HG02981 (cell line): ENCODE measurements around the gene PLSCR2.
"Not testable (repeated sequence)": the region's sequence is repeated elsewhere in the genome, so short reads cannot be mapped to it uniquely, and the experiment has no call there.

Experiments
- ATAC-seq: cut with Tn5 transposase; IDR thresholded peaks from one replicate; pipeline ENCODE4 v1.9.1; 2021; ENCODE audit warnings: mild to moderate bottlenecking, moderate library complexity; ENCODE audit not compliant: unreplicated experiment

The PLSCR2 gene, protein sequence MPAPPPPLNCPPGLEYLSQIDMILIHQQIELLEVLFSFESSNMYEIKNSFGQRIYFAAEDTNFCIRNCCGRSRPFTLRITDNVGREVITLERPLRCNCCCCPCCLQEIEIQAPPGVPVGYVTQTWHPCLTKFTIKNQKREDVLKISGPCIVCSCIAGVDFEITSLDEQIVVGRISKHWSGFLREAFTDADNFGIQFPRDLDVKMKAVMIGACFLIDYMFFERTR

DNA sequence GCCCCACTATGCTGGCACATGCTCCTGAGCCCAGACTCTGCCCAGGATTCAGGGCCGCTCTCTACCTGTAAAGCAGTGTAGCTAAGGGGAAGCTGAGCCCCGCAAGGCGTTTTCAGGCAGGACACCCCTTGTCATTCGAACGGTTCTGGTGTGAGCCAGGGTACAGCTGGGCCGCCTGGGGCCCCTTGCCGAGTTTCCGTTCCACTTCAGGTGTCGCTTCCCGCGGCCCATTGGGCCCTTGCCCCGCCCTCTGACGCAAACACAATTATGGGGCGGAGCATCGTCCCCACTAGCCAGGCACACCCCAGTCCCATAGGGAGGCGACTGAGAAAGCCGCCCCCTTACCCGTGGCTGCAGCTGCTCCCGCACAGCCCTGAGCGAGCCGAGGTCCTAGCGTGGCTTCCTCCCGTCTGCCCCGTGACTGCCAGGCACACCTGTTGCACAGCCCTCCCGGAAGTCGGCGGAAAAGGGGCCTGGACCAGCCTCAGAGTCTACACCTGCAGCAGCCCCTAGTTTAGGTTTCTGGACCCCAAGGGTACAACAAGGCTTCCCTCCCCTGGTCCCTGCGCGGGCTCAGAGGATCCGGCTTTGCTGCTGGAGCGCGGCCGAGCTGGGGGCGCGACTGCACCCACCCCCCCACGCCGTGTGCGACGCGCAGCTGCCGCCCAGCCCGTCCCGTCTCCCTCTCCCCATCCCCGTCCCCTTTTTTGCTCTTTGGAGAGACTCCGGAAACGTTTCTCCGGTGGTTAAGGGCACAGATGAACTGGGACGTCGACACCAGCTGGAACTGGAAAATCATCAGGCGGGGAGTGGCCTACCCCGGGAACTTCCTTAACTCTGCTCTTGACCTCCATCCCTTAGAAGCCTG, at the start of gene PLSCR2:
Gene PLSCR2 (minus strand): TSS at position 412 of the 868 bp plus-strand sequence. CDS start 9,657 bp downstream, outside the sequence.
- ATAC-seq: peak; percentile 98

DNA sequence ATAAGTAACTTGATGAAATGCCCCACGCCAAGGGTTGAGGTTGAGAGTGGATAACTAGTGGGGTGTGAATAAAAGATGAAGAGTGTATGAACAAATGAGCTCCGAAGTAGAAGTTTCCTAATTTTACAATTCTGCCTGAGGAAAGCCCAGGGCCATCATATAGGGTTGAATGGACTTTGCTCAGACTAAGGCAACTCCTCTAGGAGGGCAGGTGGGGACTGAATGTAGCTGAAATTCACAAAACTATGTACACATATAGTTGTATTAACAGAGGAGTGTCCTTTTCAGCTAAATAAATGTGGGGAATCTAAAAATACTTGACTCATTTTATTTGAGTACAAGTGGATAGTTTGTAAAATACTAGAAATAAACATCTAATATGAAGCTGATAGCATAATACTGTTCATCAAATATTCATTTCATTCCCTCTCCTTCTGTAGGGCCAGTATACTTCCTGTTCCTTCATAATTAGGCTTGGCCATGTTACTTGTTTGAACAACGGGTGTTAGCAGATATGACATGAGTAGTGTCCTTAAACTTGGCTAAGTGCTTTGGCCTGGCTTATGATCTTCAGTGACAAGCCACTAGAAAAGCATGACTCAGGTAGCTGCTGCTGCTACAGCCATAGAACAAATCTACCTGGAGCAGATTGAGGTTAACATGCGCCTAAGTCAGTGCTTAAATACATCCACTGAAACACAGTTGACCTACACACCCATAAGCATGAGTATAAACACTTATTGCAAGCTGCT, 48.5 kb upstream of the PLSCR2 start:
- no peak for ATAC-seq

DNA sequence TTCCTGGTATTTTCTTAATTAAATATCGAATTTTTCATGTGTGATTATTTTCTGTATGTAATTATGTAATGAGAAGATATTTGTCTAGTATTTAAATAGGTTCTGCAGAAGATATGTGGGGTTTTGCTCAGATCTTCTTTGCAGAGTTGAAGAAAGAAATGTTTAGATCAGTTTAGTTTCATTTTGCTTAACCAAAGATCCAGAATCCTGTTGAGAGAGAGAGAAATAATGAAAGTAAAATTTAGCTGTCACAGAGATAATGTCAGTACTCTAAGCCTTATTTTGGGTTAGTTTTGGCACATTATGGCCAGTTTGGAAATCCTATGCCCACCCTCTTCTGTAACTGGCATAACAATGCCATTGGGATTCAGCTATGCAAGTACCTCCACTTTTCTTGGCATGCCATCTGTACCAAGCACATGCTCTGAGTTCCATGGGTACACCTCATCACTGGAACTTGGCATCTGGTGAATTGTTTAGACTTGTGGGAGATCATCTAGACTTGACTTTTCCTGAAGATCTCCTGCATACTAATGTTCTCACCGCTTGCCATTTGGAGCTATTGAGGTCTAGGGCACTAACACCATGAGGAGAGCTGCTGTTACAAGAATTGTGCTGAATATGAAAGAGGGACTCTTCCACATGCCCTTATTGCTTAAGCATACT, 44.2 kb upstream of the PLSCR2 start:
- no peak for ATAC-seq

DNA sequence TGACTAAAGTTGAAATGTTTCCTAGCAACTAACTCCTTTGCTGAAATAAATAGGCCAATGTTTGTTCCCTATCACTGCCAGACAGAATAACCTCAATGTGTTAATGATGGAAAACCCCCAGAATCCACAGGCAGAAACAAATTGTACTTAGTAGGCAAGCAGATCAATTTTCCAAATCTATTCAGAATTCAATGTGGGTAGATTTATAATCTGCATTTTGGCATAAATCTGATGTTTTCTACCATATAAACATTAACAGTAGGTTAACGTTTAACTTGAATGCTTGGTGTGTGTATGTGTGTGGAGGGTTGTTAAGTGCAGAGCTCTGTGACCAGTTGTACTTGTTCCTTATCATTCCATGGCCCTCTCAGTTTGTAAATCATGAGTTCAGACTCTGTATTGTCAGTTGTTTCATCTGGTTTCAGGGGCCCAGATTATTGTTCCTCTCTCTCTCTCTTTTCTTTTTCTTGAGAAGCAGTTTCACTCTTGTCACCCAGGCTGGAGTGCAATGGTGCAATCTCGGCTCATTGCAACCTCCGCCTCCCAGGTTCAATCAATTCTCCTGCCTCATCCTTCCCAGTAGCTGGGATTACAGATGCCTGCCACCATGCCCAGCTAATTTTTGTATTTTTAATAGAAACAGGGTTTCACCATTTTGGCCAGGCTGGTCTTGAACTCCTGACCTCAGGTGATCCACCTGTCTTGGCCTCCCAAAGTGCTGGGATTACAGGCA, 42.2 kb upstream of the PLSCR2 start:
- no peak for ATAC-seq

DNA sequence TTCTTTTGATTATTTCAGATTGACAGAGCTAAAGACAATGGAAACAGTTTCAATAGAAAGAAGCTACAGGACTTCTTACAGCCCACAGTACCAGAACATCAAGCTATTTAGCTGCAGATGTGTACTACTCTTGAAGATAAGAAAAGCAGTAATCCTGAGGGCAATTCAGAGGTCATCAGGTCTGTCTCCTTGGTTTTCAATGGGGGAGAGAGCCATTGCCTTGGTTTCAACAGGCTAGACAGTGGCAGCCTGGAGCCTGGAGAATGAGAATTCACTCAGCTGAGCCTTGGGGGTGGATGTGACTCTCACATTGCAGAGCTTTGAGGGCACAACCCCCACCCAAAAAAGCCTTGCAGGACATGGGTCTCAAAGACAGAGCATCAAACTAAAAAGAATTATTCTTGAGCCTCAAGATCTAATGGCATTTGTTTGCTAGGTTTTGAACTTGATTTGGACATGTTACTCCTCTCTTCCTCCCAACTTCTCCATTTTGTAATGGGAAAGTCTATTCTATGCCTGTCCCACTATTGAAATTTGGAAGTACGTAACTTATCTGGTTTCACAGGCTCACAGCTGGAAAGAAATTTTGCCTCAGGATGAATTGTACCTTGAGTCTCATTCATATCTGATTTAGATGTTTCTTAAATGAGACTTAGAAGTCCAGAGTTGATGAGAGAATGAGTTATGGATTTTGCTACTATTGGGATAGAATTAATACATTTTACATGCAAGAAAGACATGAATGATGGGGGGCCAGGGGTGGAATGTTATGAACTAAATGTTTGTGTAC, 38.2 kb upstream of the PLSCR2 start:
- ATAC-seq: no peak

DNA sequence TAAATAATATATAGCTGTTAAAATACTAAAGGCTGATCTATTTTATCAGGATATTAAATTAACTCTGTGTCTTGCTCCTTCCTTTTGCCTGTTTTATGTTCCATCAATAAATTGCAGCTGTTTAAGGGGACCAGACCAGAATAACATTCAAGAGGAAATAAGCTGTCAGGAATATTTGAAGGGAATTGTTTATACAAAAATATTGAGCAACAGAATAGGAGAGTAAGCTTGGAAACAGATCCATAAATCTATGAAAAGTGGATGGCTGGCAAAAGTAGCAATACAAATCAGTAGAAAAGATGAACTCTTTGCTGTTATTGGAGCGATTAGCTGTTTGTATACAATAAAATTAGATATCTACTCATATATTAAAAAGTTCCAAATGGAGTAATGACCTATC, 36.2 kb upstream of the PLSCR2 start:
- ATAC-seq: no peak

DNA sequence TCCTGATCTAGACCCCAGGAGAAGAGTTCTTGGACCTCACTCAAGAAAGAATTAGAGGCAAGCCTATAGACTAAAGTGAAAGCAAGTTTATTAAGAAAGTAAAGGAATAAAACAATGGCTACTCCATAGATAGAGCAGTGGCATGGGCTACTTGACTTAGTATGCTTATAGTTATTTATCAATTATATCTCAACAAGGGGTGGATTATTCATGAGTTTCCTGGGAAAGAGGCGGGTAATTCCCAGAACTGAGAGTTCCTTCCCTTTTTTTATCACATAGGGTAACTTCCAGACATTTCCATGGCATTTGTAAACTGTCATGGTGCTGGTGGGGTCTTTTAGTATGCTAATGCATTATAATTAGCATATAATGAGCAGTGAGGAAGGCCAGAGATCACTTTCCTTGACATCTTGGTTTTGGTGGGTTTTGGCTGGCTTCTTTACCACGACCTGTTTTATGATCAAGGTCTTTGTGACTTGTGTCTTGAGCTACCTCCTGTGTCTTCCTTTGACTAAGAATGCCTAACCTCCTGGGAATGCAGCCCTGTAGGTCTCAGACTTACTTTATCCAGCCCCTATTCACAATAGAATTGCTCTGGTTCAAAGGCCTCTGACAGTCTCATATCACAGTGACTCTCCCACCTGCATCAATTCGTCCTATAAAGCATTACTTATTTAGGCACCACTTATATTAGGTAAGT, 35.3 kb upstream of the PLSCR2 start:
- no peak for ATAC-seq

DNA sequence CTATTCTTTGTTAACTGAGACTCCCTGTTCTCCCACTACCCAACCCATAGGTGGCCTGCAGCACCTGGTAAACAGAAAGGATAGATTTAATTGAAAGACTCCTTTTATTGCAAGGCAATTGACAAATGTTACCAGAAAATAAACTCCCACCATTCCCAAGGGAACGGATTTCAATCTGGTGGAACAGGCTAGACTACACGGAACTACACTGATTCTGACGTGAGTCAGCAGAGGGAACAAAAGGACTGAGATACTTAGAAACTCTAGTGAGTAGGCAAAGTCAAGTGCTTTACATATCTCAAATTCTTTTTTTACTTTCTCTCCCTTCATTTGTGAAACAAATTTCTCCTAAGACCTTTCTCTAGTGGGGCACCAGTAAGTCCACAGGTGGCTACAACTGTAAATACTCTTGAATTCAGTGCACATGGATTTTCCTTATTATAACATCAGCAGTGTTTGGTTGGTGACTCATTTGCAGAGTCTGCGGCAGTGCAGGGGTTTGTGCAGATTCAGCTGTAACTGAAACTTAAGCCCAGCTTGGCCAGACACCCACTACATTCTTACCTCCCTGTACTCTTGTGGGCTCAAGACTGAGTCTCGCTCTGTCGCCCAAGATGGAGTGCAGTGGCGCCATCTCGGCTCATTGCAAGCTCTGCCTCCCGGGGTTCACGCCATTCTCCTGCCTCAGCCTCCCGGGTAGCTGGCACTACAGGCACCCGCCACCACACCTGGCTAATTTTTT, 34.3 kb upstream of the PLSCR2 start:
- ATAC-seq: peak; percentile 93

DNA sequence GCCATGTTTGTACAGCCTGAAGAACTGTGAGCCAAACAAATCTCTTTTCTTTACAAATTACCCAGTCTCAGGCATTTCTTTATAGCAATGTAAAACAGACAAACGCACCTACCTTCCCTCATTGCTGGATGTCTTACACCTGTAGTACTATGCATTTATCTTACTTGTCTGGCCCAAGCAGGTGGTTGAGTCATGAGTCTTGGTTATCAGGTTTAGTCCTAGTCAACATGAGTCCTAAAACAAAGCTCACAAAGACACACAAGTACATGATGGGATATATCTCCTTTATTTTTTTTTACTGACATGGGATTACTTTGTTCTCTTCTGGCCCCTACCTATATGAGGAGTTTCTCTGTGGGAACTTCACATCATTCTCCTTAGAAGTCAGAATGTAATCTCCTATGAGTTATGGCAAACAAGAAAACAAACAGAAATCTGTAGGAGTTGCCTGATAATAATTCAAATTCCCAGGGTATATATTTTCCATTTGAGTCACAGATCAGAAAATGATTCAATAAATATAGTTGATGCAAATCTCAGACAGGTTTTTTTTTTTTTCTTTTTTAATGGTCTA, 33.6 kb upstream of the PLSCR2 start:
- ATAC-seq: no peak

DNA sequence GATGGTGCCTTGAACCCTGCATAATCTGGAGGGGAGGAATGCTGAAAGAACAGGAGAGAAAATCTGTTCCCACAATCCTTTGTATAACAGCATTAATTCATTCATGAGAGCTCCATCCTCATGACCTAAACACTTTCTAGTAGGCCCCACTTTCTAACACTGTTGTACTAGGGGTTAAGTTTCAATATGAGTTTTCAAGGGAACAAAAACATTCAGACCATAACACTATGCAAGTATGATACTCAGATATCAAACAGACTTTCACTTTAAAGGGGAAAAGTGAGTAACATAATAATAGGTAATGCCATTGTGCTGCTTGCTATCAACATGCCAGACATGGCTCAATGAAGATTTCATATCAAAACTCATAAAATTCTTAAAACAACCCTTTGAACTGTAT, 32.4 kb upstream of the PLSCR2 start:
- peak; percentile 35 for ATAC-seq

DNA sequence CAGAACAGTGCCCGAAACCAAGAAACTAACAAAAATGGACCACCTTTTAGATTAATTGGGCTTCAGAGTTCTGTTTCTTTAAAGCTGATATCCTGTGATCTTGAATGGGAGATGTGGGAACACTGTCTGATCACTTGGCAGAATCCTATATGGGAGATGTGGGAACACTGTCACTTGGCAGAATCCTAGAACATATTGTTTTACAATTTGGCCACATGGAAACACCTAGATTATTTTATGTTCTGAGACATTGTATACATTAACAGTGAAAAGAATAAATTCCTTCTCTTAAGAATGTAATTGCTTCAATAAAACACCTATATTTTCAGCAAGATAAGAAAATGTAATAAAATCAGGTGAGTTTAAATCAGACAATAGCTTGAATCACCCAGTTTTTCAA, 30.3 kb upstream of the PLSCR2 start:
- ATAC-seq: no peak

DNA sequence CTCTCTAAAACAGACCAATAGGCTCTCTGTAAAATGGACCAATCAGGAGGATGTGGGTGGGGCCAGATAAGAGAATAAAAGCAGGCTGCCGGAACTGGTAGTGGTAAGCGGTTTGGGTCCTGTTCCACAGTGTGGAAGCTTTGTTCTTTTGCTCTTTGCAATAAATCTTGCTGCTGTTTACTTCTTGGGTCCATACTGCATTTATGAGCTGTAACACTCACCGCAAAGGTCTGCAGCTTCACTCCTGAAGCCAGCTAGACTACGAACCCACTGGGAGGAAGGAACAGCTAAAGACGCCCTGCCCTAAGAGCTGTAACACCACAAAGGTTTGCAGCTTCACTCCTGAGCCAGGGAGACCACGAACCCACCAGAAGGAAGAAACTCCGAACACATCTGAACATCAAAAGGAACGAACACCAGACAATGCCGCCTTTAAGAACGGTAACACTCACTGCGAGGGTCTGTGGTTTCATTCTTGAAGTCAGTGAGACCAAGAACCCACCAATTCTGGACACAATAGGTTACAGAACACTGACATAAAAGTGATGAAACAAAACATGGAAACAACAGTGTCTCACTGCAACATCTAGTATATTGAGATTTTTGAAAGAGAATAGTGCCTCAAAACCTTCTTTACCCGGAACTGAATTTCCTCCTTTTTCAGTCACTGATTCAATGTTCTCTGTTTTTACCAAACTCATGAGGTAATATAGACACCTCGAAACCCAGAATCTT, 28.8 kb upstream of the PLSCR2 start:
- no peak for ATAC-seq

DNA sequence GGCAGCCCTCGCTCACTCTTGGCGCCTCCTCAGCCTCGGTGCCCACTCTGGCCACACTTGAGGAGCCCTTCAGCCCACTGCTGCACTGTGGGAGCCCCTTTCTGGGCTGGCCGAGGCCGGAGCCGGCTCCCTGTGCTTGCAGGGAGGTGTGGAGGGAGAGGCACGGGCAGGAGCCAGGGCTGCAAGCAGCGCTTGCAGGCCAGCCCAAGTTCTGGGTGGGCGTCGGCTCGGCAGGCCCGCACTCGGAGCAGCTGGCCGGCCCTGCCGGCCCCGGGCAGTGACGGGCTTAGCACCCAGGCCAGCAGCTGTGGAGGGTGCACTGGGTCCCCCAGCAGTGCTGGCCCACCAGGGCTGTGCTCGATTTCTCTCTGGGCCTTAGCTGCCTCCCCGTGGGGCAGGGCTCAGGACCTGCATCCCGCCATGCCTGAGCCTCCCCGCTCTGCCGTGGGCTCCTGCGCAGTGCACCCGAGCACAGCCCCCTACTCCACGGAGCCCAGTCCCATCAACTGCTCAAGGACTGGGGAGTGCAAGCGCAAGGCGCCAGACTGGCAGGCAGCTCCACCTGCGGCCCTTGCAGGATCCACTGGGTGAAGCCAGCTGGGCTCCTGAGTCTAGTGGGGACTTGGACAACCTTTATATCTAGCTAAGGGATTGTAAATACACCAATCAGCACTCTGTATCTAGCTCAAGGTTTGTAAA, 27.9 kb upstream of the PLSCR2 start:
- ATAC-seq: not testable (repeated sequence)

DNA sequence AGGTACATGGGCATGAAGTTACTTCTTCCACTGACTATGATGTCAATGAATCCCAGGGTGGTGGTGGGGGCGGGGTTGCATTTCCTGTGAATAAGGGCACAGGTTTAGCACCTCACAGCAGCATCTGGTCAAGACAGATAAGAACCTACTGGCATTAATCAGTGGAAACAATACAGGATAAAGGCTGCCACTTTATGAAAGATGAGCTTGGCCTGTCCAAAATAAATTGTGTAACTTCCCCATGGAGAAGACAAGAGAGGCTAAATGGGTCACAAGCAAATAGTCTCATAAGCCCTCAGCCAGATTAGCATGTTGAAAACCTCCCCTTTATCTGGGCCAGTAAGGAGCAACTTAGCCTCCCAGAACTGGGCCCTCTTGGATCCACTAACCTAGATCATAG, 27.4 kb upstream of the PLSCR2 start:
- no peak for ATAC-seq

DNA sequence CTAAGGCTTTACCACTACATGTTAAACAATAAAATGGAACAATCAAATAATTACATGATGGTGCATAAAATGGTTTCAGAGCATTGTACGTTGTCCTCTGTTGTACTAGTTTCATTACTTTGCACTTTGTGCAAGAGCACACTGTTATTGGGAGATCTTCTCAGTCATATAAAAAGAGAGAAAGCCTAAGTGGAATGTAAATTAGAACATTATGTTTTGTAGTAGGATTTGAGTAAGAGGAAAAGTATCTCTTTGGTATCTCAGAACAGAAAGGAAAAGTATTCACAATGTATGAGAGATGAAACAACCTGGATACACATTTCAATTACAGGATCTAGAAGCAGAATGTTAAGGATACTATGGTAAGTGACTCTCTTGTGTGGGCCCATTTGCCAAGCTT, 26.9 kb upstream of the PLSCR2 start:
- ATAC-seq: no peak

DNA sequence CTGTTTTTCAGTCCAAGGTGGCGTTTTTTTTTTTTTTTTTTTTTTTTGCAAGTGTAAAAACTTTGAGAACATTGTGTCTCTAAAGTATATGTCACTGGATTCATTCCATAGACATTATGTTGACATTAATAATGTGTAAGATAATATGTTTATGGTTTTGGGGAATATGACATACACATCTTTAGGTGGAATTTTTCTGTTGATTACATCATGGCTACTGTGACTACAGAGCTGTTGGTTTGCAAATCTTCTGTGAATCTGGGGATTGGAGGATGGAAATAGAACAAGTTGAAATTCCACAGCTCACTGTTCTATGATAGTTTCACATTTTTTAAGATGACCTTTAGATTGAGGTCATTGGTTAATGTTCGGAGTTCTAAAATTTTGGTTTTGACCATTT, 24.4 kb upstream of the PLSCR2 start:
- no peak for ATAC-seq

DNA sequence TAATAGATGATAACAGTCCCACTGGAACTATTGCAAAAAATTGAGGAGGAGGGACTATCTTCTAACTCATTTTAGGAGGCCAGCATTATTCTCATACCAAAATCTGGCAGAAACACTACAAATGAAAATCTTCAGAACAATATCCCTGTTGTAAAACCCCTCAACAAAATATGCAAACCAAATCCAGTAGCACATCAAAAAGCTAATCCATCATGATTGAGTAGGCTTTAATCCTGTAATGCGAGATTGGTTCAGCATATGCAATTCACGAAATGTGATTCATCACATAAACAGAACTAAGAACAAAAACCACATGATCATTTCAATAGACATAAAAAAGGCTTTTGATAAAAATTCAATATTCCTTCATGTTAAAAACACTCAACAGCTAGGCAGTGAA, 23.9 kb upstream of the PLSCR2 start:
- ATAC-seq: no peak
